Measurements from ENCODE around the gene GPR18. TPM values are rescaled to one million over a fixed set of nuclear protein-coding genes. Genes with fewer than 3 reads are reported as not detected.
"Not testable (repeated sequence)": the region's sequence is repeated elsewhere in the genome, so short reads cannot be mapped to it uniquely, and the experiment has no call there.

Gene GPR18
- total RNA-seq, 1 donor from 2014 or later, result not detected

DNA sequence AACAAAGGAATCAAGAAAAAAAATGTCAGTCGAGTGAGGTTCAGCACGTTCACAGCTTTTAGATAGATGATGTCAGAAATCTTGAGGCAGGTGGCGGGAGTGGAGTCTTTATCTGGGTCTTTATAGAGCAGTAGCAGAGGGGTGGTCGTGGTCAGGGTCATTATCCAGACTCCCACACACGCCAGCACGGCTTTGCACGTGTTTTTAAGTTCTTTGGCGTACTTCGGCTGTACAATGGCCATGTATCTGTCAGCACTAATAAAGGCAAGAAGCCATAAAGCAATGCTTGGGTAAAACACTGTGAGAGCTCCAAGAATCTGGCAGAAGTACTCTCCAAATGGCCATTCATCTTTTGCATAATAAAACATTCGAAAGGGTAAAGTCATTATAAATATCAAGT is 2.9 kb downstream of the GPR18 start:
- intact Hi-C loops (cut with DNase I), result no loop called here
- no peak overlapping the region for H3K27ac ChIP-seq
- H3K4me3 ChIP-seq, result no peak overlapping the region
- TF ChIP-seq, protein P1, sequence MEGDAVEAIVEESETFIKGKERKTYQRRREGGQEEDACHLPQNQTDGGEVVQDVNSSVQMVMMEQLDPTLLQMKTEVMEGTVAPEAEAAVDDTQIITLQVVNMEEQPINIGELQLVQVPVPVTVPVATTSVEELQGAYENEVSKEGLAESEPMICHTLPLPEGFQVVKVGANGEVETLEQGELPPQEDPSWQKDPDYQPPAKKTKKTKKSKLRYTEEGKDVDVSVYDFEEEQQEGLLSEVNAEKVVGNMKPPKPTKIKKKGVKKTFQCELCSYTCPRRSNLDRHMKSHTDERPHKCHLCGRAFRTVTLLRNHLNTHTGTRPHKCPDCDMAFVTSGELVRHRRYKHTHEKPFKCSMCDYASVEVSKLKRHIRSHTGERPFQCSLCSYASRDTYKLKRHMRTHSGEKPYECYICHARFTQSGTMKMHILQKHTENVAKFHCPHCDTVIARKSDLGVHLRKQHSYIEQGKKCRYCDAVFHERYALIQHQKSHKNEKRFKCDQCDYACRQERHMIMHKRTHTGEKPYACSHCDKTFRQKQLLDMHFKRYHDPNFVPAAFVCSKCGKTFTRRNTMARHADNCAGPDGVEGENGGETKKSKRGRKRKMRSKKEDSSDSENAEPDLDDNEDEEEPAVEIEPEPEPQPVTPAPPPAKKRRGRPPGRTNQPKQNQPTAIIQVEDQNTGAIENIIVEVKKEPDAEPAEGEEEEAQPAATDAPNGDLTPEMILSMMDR (IDR thresholded peaks at IDR 0.05), result no peak
- DNase-seq (ENCODE audit: low spot score in 2 of 2), result no peak
- peaks cover 0 to 3% of the 10 kb centered on the region in 2 donors for H3K36me3 ChIP-seq
- H3K27me3 ChIP-seq, result no peaks in the 10 kb centered on the region
- peaks cover 0 to 2% of the 10 kb centered on the region in 2 donors for H3K4me1 ChIP-seq
- no peaks in the 10 kb centered on the region for H3K9me3 ChIP-seq

DNA sequence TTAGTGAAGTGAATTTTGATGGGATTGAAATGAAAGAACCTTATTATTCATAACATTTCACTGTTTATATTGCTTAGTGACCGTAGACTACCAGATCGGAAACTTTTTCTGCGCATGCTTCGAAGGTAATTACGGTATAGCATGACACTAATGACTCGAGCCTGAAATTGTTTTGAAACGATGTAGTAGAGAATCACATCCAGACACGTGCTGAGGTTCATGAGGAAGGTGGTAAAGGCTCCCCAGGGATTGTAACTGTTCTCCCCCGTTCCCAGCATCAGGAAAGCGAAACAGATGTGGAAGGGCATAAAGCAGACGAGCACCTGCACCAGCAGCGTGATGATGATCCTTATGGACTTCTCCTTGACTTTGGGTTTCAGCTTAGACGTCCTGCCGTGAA is 3.3 kb downstream of the GPR18 start:
- Histone ChIP-seq H3K27ac (no peak overlapping the region), H3K27me3 (no peaks in the 10 kb centered on the region), H3K4me3 (no peak overlapping the region), H3K4me1 (peaks cover 0 to 2% of the 10 kb centered on the region in 2 donors), H3K36me3 (peaks cover 0 to 3% of the 10 kb centered on the region in 2 donors), H3K9me3 (no peaks in the 10 kb centered on the region)
- DNase-seq (ENCODE audit: low spot score in 2 of 2), result no peak
- intact Hi-C loops (cut with DNase I), result no loop called here
- TF ChIP-seq, protein P1 (IDR thresholded peaks at IDR 0.05), result no peak

DNA sequence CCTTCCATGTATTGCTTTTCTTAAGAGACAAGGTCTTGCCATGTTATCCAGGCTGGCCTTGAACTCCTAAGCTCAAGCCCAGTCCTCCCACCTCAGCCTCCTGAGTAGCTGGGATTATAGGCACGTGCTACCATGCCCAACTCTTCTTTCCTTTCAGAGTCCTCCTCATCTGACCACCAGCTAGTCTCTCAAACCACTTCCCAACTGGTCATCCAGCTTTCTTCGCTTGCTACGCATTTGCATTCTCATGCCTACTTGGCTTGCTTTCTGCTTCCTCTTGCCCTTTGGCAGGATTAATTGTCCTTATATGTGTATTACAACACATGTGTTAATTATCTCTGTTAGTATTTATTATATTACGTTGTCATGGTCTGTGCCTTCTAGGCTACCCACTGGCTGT is 6.3 kb downstream of the GPR18 start:
- TF ChIP-seq, protein P1 (IDR thresholded peaks at IDR 0.05), result no peak
- H3K4me3 ChIP-seq, result no peak overlapping the region
- H3K27ac ChIP-seq, result no peak overlapping the region
- no peaks in the 10 kb centered on the region for H3K9me3 ChIP-seq
- intact Hi-C loops (cut with DNase I), result no loop called here
- H3K36me3 ChIP-seq, result peaks cover under 1 to 11% of the 10 kb centered on the region in 2 donors
- H3K27me3 ChIP-seq, result no peaks in the 10 kb centered on the region
- H3K4me1 ChIP-seq, result peaks cover 0 to 2% of the 10 kb centered on the region in 2 donors
- no peak for DNase-seq (ENCODE audit: low spot score in 2 of 2)

DNA sequence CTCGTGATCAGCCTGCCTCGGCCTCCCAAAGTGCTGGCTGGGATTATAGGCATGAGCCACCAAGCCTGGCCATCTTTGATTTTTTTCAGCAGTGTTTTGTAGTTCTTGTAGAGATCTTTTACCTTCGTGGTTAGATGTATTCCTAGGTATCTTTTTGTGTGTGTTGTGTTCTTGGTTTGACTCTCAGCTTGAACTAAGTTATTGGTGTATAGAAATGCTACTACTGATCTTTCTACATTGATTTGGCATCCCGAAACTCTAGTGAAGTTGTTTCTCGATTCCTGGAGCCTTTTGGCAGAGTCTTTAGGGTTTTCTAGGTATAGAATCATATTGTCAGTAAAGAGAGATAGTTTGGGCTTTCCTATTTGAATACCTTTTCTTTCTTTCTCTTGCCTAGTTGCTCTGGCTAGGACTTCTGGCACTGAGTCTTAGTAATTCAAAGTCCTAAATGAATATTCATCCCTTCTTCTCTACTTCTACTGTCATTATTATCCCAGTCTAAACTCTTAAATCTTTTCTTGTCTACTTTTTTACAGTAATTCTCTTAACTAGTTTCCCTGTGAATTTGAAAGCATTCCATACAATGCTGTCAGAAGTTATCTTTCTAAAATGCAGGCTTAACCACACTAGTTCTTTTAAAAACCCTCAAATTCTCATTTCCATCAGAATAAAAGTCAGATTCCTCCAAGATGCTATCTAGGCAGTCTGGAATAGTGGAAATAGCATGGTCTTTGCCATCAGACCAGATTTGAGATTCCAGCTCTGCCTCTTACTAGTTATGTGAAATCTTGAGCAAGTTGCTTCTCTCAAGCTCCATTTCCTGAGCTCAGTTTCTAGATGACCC is 7.0 kb downstream of the GPR18 start:
- intact Hi-C loops (cut with DNase I), result no loop called here
- peaks cover 3 to 11% of the 10 kb centered on the region in 2 donors for H3K36me3 ChIP-seq

DNA sequence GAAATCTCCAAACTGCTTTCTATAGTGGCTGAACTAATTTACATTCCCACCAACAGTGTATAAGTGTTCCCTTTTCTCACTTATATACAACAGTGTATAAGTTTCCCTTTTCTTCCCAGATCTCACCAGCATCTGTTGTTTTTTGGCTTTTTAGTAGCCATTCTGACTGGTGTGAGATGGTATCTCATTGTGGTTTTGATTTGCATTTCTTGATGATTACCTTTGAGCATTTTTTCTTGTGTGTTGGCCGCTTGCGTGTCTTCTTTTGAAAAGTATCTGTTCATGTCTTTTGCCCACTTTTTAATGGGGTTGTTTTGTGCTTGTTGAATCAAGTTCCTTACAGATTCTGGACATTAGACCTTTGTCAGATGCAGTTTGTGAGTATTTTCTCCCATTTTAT is 8.6 kb downstream of the GPR18 start:
- H3K36me3 ChIP-seq, result peaks cover 11% of the 10 kb centered on the region in 2 donors
- DNase-seq (ENCODE audit: low spot score in 2 of 2); H3K27me3 ChIP-seq; H3K4me3 ChIP-seq; H3K4me1 ChIP-seq; H3K9me3 ChIP-seq; H3K27ac ChIP-seq; intact Hi-C loops (cut with DNase I): not testable (repeated sequence)

More for the DNA sequence above, 7.0 kb downstream of the GPR18 start:
- Histone ChIP-seq H3K4me3 (no peak overlapping the region), H3K9me3 (no peaks in the 10 kb centered on the region), H3K4me1 (no peaks in the 10 kb centered on the region), H3K27me3 (no peaks in the 10 kb centered on the region), H3K27ac (no peak overlapping the region)
- DNase-seq (ENCODE audit: low spot score in 2 of 2), result no peak
- TF ChIP-seq, protein P1 (IDR thresholded peaks at IDR 0.05), result no peak

DNA sequence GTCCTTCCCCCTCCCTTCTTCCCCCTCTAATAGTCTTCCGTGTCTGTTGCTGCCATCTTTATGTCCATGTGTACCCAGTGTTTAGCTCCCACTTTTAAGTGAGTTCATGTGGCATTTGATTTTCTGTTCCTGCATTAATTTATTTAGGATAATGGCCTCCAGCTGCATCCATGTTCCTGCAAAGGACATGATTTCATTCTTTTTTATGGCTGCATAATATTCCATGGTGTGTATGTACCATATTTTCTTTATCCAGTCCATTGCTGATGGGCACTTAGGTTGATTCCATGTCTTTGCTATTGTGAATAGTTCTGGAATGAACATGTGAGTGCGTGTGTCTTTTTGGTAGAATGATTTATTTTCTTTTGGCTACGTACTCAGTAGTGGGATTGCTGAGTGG is 9.0 kb downstream of the GPR18 start:
- intact Hi-C loops (cut with DNase I); DNase-seq (ENCODE audit: low spot score in 2 of 2); H3K27ac ChIP-seq; H3K4me1 ChIP-seq; H3K4me3 ChIP-seq; H3K9me3 ChIP-seq; H3K27me3 ChIP-seq: not testable (repeated sequence)
- H3K36me3 ChIP-seq, result peaks cover 11% of the 10 kb centered on the region in 2 donors

All from ascending aorta (tissue), 2 donors.